Measurements from ENCODE around the gene IPO13.

DNA sequence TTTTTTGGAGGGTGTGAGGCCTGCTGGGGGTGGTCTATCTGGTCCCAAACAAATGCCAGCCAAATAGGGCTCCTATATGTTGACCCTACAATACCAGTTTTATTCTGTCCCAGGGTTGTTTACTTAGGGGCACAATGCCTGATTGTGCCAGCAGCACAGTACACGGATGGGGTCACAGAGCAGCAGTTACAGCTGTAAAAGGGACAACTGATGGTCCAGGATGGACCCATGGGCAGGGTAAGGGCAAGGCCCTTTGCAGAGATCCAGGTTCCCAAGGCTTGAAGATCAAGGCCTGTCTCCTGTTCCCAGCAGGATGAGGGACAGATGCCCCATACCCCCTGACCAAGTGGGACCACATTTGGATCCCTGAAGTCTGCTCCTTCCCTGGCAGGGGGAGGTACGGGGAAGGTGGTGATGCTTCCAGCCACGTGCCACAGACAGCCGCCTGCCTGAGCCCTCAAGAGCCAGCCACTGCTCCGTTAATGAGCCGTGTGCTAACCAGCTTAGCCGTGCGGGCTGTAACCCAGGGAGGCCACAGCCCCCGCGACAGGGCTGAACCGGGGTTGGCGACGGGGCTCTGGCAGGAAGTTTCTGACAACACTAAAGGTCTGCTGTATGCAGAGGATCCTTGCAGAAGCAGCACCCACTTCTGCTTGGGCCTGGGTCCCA, 66.3 kb downstream of the IPO13 start:
- no peak for TF ChIP-seq CTCF (IDR thresholded peaks at IDR 0.05)
- no peak for TF ChIP-seq POLR2A (IDR thresholded peaks at IDR 0.05)
- TF ChIP-seq EP300 (IDR thresholded peaks at IDR 0.05): no peak
